GM18861 (cell line): ENCODE results near the gene SCN9A.
"Not testable (repeated sequence)": the region's sequence is repeated elsewhere in the genome, so short reads cannot be mapped to it uniquely, and the experiment has no call there.

Experiments
- ATAC-seq: cut with Tn5 transposase; IDR thresholded peaks from one replicate; pipeline ENCODE4 v1.9.1; 2021; ENCODE audit not compliant: unreplicated experiment

The SCN9A gene

DNA sequence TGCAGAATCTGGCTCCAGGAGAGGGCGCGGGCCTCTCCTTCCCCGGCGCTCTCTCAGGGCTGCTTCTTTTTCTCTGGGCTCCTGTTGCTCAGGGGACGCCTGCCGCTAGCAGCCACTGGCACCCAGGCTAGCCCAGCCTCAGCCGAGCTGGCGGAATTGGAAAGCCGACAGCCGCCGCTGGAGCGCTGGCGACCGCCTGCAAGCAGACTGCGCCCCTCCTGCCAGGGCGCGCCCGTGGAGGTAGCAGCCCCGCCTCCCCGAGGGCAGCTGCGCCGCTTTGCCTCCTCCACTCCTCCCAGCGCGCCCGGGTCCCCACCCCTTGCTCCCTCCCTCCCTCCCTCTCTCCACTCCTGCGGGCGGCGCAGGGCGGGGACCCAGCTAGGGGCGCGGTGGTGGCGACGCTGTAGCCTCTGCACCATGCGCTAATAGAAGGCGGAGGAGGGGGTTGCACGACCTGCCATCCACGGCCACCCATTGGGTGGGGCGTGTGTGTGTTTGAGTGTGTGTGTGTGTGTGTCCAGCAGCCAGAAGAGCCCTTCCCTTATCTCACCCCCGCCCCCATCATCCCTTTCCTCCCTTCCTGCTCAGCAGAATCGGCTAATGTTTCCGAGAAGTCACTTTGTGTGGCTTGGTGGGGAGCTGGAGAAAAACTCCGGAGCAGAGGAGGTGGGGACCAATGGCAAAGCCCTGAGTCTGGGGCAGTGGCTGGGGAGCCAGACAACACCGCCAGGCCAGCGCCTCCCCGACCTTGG is at the start of gene SCN9A:
Gene SCN9A, minus strand, starts transcription at position 209 of the 752 bp plus-strand sequence. CDS start 64,188 bp downstream, outside the sequence.
- ATAC-seq: no peak

- ATAC-seq: no peak
Observed at GRCh38 chr2:166424841-166425240, 49.1 kb upstream of the SCN9A start.

DNA sequence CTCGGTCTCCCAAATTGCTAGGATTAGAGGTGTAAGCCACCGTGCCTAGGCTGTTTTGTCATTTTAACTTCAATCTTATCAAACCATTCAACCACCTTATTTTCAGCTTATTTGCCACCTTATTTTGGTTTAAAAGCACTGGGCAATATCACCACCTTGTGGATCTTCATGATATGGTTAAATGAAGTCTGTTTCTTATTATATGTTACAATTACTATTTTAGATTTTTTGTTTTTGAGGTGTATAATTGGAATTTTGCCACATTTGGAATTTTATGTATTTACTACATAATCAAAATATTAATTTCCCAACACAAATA is 43.8 kb upstream of the SCN9A start:
- no peak for ATAC-seq

DNA sequence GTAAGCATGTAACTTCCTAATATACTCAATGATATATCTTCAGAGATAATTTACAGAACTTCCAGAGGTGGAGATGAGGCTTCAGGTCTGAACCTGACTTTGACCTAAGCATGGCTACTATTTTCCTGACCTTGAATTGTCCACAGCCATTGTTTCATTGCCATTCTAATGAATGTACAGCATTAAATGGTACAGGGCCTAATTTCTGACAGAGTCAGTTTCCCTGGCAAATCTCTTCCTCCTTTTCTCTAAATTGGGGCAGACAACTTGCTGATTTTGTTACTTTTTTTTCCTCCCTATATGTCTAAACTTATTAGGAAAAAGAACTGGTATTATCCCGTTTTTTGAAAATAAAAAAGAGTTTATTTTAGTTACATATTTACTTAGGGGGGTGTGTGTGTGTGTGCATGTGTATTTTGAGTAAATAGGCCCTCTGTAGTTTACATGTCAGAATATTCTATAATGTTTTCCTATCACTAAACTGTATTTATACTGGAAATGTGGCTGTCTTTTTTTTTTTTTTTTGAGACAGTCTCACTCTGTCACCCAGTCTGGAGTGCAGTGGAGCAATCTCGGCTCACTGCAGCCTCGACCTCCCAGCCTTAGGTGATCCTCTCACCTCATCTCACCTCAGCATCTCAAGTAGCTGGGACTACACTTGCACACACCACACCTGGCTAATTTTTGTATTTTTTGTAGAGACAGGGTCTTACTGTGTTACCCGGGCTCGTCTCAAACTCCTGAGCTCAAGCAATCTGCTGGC is 43.3 kb upstream of the SCN9A start:
- ATAC-seq: no peak

GRCh38 chr2:166417669-166418068 is 41.9 kb upstream of the SCN9A start:
- no peak for ATAC-seq

- ATAC-seq: no peak
Observed at GRCh38 chr2:166413255-166413654, 37.5 kb upstream of the SCN9A start.

GRCh38 chr2:166411473-166412230 is 35.9 kb upstream of the SCN9A start:
- no peak for ATAC-seq

GRCh38 chr2:166410828-166411472 is 35.2 kb upstream of the SCN9A start:
- ATAC-seq: no peak

DNA sequence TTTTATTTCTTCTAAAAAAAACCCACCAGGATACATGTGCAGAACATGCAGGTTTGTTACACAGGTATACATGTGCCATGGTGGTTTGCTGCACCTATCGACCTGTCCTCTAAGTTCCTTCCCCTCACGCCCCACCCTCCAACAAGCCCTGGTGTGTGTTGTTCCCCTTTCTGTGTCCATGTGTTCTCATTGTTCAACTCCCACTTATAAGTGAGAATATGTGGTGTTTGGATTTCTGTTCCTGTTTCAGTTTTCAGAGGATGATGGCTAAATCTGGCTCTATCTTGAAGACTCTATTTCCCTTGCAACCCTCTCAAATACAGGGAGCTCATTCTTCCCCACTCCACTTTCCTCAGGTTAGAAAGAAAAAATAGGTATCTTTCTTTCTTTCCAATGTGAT is 32.0 kb upstream of the SCN9A start:
- not testable (repeated sequence) for ATAC-seq

- ATAC-seq: no peak
Observed at GRCh38 chr2:166406374-166406773, 30.6 kb upstream of the SCN9A start.

DNA sequence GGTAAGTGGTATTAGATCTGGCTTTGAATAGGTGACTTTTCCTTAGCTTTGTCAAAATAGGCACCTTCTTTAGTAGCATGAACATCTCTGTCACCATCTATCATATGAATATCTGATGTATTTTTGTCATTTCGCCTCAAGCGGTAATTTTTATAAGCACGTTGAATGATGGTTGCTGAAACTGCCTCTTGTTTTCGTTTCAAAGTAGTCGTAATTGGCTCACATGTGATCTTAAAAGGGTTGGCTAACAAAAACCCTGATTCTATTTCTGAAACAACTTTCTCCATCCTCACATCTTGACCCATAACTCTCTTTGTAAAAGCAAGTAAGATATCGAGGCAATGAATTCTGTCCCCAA is 29.8 kb upstream of the SCN9A start:
- no peak for ATAC-seq

DNA sequence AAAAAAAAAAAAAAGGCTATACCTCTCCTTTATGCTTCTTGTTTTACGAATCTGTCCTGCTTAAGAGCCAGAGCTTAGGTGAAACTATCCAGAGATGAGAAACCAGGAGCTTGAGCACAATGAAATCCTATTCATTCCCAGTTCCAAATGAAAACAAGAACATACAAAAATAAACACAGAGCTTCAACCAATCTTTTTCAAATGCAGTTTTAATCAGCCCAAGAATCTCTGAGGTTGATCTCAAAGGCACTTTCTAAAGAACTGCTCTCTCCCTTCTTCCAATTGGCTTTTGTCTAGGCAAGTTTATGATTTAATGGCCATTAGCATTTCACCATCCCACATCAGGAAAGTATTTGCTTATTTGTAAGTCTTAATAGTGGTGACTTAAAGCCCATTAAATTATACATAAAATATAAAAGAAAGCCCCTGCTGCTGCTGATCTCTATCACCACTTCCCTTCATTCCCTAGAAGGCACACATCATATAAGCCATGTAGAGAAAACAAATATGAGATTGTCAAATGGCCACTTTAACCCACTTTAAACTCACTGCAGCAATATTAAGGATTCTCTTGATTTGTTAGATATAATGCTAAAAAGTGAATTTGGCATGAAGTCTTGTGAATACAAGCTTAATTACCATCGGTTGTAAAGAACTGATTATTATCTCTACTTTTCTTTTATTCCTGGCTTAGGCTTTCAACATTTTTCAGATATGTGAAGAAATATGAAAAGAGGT is 29.3 kb upstream of the SCN9A start:
- ATAC-seq: no peak

GRCh38 chr2:166394245-166394644 is 18.5 kb upstream of the SCN9A start:
- ATAC-seq: no peak

DNA sequence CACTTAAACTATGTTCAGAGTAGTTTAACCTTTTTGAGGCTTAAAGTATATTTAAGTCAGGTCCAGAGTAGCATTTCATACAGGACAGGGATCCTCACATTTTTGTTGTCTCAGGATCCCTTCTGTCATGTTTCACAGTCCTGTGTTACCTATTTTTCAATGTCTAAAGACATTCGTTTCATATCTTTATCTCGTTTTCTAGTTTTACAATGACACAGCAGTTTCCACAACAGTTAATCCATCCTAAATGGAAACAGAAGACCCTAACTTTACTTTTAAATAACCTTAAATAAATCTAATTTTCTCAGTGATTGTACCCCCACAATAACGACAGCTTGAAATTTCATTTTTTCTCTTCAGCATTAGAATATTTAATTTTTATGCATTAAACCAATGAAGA is 17.3 kb upstream of the SCN9A start:
- no peak for ATAC-seq

GRCh38 chr2:166388481-166389070 is 12.8 kb upstream of the SCN9A start:
- no peak for ATAC-seq

GRCh38 chr2:166385313-166385712 is 9.6 kb upstream of the SCN9A start:
- no peak for ATAC-seq

DNA sequence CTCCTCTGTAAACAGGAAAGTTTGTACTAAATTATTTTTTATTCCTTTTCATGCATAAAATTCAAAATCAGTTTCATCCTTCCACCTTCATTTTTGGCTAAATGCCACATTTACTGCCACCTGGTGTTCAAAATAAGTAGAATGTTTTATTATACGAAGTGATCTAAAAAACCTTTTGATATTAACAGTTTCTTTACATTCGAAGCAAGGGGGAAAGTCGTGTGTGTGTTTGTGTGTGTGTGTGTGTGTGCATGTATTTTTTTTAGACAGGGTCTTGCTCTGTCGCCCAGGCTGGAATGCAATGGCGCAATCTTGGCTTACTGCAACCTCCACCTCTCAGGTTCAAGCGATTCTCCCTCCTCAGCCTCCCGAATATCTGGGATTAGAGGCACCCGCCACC is 9.0 kb upstream of the SCN9A start:
- no peak for ATAC-seq

- ATAC-seq: no peak
Observed at GRCh38 chr2:166382448-166382847, 6.7 kb upstream of the SCN9A start.

DNA sequence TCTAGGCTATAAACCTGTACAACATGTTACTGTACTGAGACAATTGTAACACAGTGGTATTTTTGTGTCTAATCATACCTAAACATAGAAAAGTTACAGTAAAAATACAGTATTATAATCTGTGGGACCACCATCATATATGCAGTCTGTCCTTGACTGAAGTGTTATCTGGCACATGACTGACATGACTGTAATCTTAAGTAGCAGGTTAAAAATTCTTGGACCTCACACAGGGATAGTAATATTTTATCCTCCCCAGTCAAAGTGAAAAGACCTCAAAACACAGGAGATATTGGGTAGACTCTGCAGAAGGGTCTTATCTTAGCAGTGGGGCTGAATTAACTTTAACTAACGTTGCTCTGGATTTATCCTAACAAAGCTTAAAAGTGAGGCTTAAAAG is 4.9 kb upstream of the SCN9A start:
- no peak for ATAC-seq

DNA sequence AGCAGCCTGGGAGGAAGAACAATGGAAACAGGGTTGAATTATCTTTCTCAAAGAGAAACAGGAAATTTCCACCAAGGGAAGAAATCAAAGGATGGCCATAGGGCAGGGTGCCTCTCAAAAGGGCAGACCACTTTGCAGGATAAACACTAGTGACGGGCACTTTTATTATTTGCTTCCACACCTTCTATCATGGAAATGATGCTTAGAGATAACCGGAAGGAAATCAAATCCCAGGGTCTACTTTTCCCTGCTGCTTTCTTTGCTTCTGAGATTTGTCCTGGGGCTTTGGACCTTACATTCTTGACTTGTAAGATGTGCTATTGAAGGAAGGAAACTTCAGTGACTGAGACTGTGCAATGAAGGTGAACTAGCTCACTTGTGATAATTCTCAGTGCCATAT is 1.1 kb upstream of the SCN9A start:
- ATAC-seq: no peak

- no peak for ATAC-seq
Observed at GRCh38 chr2:166376488-166376828, 714 bp upstream of the SCN9A start.
